H9 (cell line): ENCODE measurements around the gene C11orf91. TPM values are rescaled to one million over a fixed set of nuclear protein-coding genes. Genes with fewer than 3 reads are reported as not detected.
"Not testable (repeated sequence)": the region's sequence is repeated elsewhere in the genome, so short reads cannot be mapped to it uniquely, and the experiment has no call there.

Experiments used
- DNase-seq: peaks from one replicate; pipeline ENCODE4 v3.0.0-alpha.2; 2017
- H2AFZ ChIP-seq: one replicate; pipeline ENCODE4 v1.6.1; 2013; ENCODE audit warnings: mild to moderate bottlenecking, low read length, control low read depth, moderate library complexity
- H2AK5ac ChIP-seq: 2 replicates; pipeline ENCODE4 v1.6.1; 2013; ENCODE audit warnings: low read length, control low read depth, mixed read lengths; ENCODE audit not compliant: insufficient read length
- H2BK120ac ChIP-seq: one replicate; pipeline ENCODE4 v1.6.1; 2013; ENCODE audit warnings: low read depth, mild to moderate bottlenecking, low read length, control low read depth, inconsistent platforms; ENCODE audit not compliant: poor library complexity, severe bottlenecking
- H2BK12ac ChIP-seq: 2 replicates; pipeline ENCODE4 v1.6.1; 2013; ENCODE audit warnings: low read length, control low read depth, mixed read lengths, low read depth; ENCODE audit not compliant: insufficient read length
- H2BK15ac ChIP-seq: 2 replicates; pipeline ENCODE4 v1.6.1; 2013; ENCODE audit warnings: low read depth, low read length, control low read depth
- H2BK20ac ChIP-seq: one replicate; pipeline ENCODE4 v1.6.1; 2013; ENCODE audit warnings: low read depth, mild to moderate bottlenecking, low read length, control low read depth, inconsistent platforms; ENCODE audit not compliant: poor library complexity, severe bottlenecking
- H2BK5ac ChIP-seq: 2 replicates; pipeline ENCODE4 v1.6.1; 2013; ENCODE audit warnings: low read length, control low read depth, mixed read lengths; ENCODE audit not compliant: insufficient read length
- H3K14ac ChIP-seq: 2 replicates; pipeline ENCODE4 v1.6.1; 2013; ENCODE audit warnings: low read length, control low read depth; ENCODE audit not compliant: insufficient read depth
- H3K18ac ChIP-seq: 2 replicates; pipeline ENCODE4 v1.6.1; 2013; ENCODE audit warnings: low read depth, mild to moderate bottlenecking, mixed read lengths, low read length, control low read depth; ENCODE audit not compliant: insufficient read length
- H3K23ac ChIP-seq: 2 replicates; pipeline ENCODE4 v1.6.1; 2013; ENCODE audit warnings: low read length, control low read depth, mixed read lengths, low read depth; ENCODE audit not compliant: insufficient read length
- H3K23me2 ChIP-seq: 2 replicates; pipeline ENCODE4 v1.6.1; 2013; ENCODE audit warnings: low read depth, mild to moderate bottlenecking, mixed read lengths, low read length, control low read depth; ENCODE audit not compliant: insufficient read length, poor library complexity, severe bottlenecking
- H3K27ac ChIP-seq: 2 replicates; pipeline ENCODE4 v1.5.1; 2013; ENCODE audit warnings: low read length, control low read depth, mixed read lengths, low read depth; ENCODE audit not compliant: insufficient read length
- H3K27me3 ChIP-seq: 2 replicates; pipeline ENCODE4 v1.6.1; 2013; ENCODE audit warnings: low read length, control low read depth, inconsistent platforms; ENCODE audit not compliant: insufficient read depth
- H3K4ac ChIP-seq: 2 replicates; pipeline ENCODE4 v1.6.1; 2013; ENCODE audit warnings: low read depth, mild to moderate bottlenecking, control low read depth, inconsistent platforms, low read length, moderate library complexity
- H3K4me1 ChIP-seq: 2 replicates; pipeline ENCODE4 v1.6.1; 2013; ENCODE audit warnings: low read length, control low read depth, inconsistent platforms; ENCODE audit not compliant: insufficient read depth
- H3K4me2 ChIP-seq: 2 replicates; pipeline ENCODE4 v1.6.1; 2013; ENCODE audit warnings: low read length, control low read depth, mixed read lengths; ENCODE audit not compliant: insufficient read length, insufficient read depth
- H3K56ac ChIP-seq: 2 replicates; pipeline ENCODE4 v1.6.1; 2013; ENCODE audit warnings: low read depth, mild to moderate bottlenecking, mixed read lengths, low read length, control low read depth; ENCODE audit not compliant: insufficient read length
- H3K79me1 ChIP-seq: 2 replicates; pipeline ENCODE4 v1.6.1; 2013; ENCODE audit warnings: low read depth, mild to moderate bottlenecking, moderate library complexity, low read length, control low read depth, inconsistent platforms; ENCODE audit not compliant: insufficient read depth, poor library complexity, severe bottlenecking
- H3K79me2 ChIP-seq: 2 replicates; pipeline ENCODE4 v1.6.1; 2013; ENCODE audit warnings: low read length, control low read depth, inconsistent platforms; ENCODE audit not compliant: insufficient read depth
- H3K9ac ChIP-seq: 2 replicates; pipeline ENCODE4 v1.6.1; 2013; ENCODE audit warnings: low read length, control low read depth, mixed read lengths; ENCODE audit not compliant: insufficient read length; ENCODE audit errors: extremely low read depth
- H3K9me3 ChIP-seq: one replicate; pipeline ENCODE4 v1.6.1; 2013; ENCODE audit warnings: low read depth, low read length, inconsistent platforms; ENCODE audit not compliant: control insufficient read depth
- H3T11ph ChIP-seq: one replicate; pipeline ENCODE4 v1.6.1; 2013; ENCODE audit warnings: mild to moderate bottlenecking, low read length, control low read depth, inconsistent platforms
- H4K20me1 ChIP-seq: one replicate; pipeline ENCODE4 v1.6.1; 2013; ENCODE audit not compliant: control insufficient read depth, insufficient read length, insufficient read depth
- H4K5ac ChIP-seq: 2 replicates; pipeline ENCODE4 v1.6.1; 2013; ENCODE audit warnings: low read depth, mild to moderate bottlenecking, mixed read lengths, low read length, control low read depth; ENCODE audit not compliant: insufficient read length
- H4K8ac ChIP-seq: replicated peaks from 2 replicates; pipeline ENCODE4 v1.6.1; 2013; ENCODE audit warnings: low read length, control low read depth, mixed read lengths, low read depth; ENCODE audit not compliant: insufficient read length
- H4K91ac ChIP-seq: 2 replicates; pipeline ENCODE4 v1.6.1; 2013; ENCODE audit warnings: low read depth, mild to moderate bottlenecking, moderate library complexity, mixed read lengths, low read length, control low read depth; ENCODE audit not compliant: insufficient read length
- H3K27ac Mint-ChIP-seq, 3 experiments: 2 replicates in 2 of 3; 3 replicates in 1 of 3; pipeline ENCODE4 v1.8.0; 2020 to 2021; ENCODE audit warnings: mixed read lengths in 3 of 3, mild to moderate bottlenecking in 1 of 3, moderate library complexity in 1 of 3
- H3K27me3 Mint-ChIP-seq: 2 replicates; pipeline ENCODE4 v1.8.0; 2021; ENCODE audit warnings: low read depth, mild to moderate bottlenecking, moderate library complexity, mixed read lengths
- H3K36me3 Mint-ChIP-seq, 3 experiments: 2 replicates in 2 of 3; 3 replicates in 1 of 3; pipeline ENCODE4 v1.8.0; 2020 to 2021; ENCODE audit warnings: low read depth in 3 of 3, mixed read lengths in 3 of 3; ENCODE audit not compliant: insufficient read depth in 1 of 3
- H3K4me1 Mint-ChIP-seq, 2 experiments: 2 replicates each; pipeline ENCODE4 v1.8.0; 2020; ENCODE audit warnings: mixed read lengths in 2 of 2
- H3K4me3 Mint-ChIP-seq, 2 experiments: 2 replicates in 1 of 2; 3 replicates in 1 of 2; pipeline ENCODE4 v1.8.0; 2020 to 2021; ENCODE audit warnings: mild to moderate bottlenecking in 2 of 2, mixed read lengths in 2 of 2, moderate library complexity in 1 of 2
- H3K9me3 Mint-ChIP-seq, 2 experiments: 2 replicates in 1 of 2; 3 replicates in 1 of 2; pipeline ENCODE4 v1.8.0; 2020; ENCODE audit warnings: mild to moderate bottlenecking in 2 of 2, mixed read lengths in 2 of 2, moderate library complexity in 1 of 2
- WGBS: extraction: QIAGEN DNeasy Blood & Tissue Kit; methylation state at CpG from one replicate; pipeline ENCODE4 v1.1.7; 2013; ENCODE audit warnings: missing lambda C conversion rate, low lambda C conversion rate, mixed read lengths; ENCODE audit not compliant: insufficient read length; ENCODE audit errors: extremely low coverage; 5-methylcytosine and 5-hydroxymethylcytosine counted together
- total RNA-seq: library from RNA; stranded (reverse); gene quantifications from 2 replicates; pipeline ENCODE4 v1.2.1, GENCODE V29; 2021
- TF ChIP-seq, protein P1 (sequence below): fragments of 200-600 bp; sonication (generic); conservative IDR thresholded peaks from 3 replicates; pipeline ENCODE4 v1.8.0; 2021; ENCODE audit warnings: antibody characterized with exemption, mild to moderate bottlenecking

Gene C11orf91
- total RNA-seq, 1 experiment from 2014 or later = not detected

DNA sequence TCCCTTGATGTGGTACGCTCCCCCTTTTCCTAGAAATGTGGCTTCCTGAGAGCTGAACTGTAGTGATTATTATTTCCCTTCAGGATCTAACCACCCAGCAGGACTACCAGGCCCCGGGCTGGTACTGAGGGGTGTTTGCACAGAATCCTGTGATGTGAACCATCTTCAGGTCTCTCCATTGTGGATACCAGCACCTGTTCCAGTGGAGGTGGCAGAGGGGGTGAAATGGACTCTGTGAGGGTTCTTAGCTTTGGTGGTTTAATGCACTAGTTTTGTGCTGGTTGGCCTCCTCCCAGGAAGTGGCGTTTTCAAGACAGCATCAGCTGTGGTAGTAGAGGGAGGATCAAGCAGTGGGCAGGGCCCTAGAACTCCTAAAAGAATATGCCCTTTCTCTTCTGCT is 18.6 kb downstream of the C11orf91 start:
- Histone ChIP-seq H3T11ph (no peak overlapping the region), H3K9me3 (no peaks in the 10 kb centered on the region), H4K20me1 (no peaks in the 10 kb centered on the region), H3K18ac (no peak overlapping the region), H4K5ac (no peak overlapping the region), H2AK5ac (no peak overlapping the region), H4K91ac (no peak overlapping the region), H3K79me1 (no peaks in the 10 kb centered on the region), H2AFZ (no peak overlapping the region), H2BK120ac (no peak overlapping the region), H2BK12ac (no peak overlapping the region), H3K27ac (no peak overlapping the region), H3K4me2 (no peak overlapping the region), H4K8ac (no peak overlapping the region), H3K23ac (no peak overlapping the region), H3K23me2 (no peaks in the 10 kb centered on the region), H3K79me2 (no peaks in the 10 kb centered on the region), H2BK20ac (no peak overlapping the region), H3K9ac (no peak overlapping the region), H3K4ac (no peak overlapping the region), H3K27me3 (no peaks in the 10 kb centered on the region), H3K56ac (no peak overlapping the region), H2BK5ac (no peak overlapping the region), H3K14ac (no peak overlapping the region), H3K4me1 (peaks cover 12% of the 10 kb centered on the region; the same call in 1 of the 2 replicates), H2BK15ac (no peak overlapping the region)
- peaks cover 12% of the 10 kb centered on the region in 2 experiments; a peak in 4 of 5 replicates for H3K9me3 Mint-ChIP-seq
- no peak overlapping the region for H3K27ac Mint-ChIP-seq
- TF ChIP-seq, protein P1, sequence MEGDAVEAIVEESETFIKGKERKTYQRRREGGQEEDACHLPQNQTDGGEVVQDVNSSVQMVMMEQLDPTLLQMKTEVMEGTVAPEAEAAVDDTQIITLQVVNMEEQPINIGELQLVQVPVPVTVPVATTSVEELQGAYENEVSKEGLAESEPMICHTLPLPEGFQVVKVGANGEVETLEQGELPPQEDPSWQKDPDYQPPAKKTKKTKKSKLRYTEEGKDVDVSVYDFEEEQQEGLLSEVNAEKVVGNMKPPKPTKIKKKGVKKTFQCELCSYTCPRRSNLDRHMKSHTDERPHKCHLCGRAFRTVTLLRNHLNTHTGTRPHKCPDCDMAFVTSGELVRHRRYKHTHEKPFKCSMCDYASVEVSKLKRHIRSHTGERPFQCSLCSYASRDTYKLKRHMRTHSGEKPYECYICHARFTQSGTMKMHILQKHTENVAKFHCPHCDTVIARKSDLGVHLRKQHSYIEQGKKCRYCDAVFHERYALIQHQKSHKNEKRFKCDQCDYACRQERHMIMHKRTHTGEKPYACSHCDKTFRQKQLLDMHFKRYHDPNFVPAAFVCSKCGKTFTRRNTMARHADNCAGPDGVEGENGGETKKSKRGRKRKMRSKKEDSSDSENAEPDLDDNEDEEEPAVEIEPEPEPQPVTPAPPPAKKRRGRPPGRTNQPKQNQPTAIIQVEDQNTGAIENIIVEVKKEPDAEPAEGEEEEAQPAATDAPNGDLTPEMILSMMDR = no peak
- no CpG with 5 or more reads among the region's 3 CpGs for WGBS
- H3K27me3 Mint-ChIP-seq = no peaks in the 10 kb centered on the region; the same call in 1 of the 2 replicates
- peaks cover 0 to 7% (median 3%) of the 10 kb centered on the region in 3 experiments; a peak in 2 of 7 replicates for H3K36me3 Mint-ChIP-seq
- H3K4me3 Mint-ChIP-seq = no peak overlapping the region
- DNase-seq = no peak
- H3K4me1 Mint-ChIP-seq = peaks cover 30 to 31% of the 10 kb centered on the region in 2 experiments

DNA sequence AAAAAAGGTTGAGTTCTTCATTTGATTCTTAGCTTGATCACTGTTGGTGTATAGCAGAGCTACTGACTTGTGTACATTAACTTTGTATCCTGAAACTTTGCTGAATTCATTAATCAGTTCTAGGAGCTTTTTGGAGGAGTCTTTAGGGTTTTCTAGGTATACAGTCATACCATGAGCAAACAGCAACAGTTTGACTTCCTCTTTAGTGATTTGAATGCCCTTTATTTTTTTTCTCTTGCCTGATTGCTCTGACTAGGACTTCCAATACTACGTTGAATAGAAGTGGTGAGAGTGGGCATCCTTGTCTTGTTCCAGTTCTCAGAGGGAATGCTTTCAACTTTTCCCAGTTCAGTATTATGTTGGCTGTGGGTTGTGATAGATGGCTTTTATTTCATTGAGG is 22.0 kb downstream of the C11orf91 start:
- not testable (repeated sequence) for H3K27ac Mint-ChIP-seq, H4K20me1 ChIP-seq, H2BK12ac ChIP-seq, H3K27me3 Mint-ChIP-seq, H2BK120ac ChIP-seq, H3K79me2 ChIP-seq, H4K91ac ChIP-seq, H2BK5ac ChIP-seq, H3K23me2 ChIP-seq, H2AK5ac ChIP-seq, H2BK20ac ChIP-seq, H3K4me3 Mint-ChIP-seq, H3K4me2 ChIP-seq, H3K4ac ChIP-seq, H2BK15ac ChIP-seq, H3K36me3 Mint-ChIP-seq, H4K8ac ChIP-seq, H3K27me3 ChIP-seq, H4K5ac ChIP-seq, H3K9ac ChIP-seq, H3K18ac ChIP-seq, H3K4me1 ChIP-seq, H3K79me1 ChIP-seq, H3T11ph ChIP-seq, H3K14ac ChIP-seq, H3K27ac ChIP-seq, DNase-seq, H3K56ac ChIP-seq, H3K23ac ChIP-seq, H3K9me3 ChIP-seq, H2AFZ ChIP-seq
- H3K4me1 Mint-ChIP-seq = peaks cover 16% of the 10 kb centered on the region in 2 experiments
- WGBS = no CpG with 5 or more reads among the region's 1 CpG
- H3K9me3 Mint-ChIP-seq = peaks cover 12% of the 10 kb centered on the region in 2 experiments; a peak in 4 of 5 replicates
